HG02623 (cell line): ENCODE measurements around the gene CYB561D1.

Experiments
- ATAC-seq: cut with Tn5 transposase; IDR thresholded peaks from one replicate; pipeline ENCODE4 v1.9.1; 2021; ENCODE audit warnings: moderate library complexity; ENCODE audit not compliant: unreplicated experiment

CYB561D1 gene

DNA sequence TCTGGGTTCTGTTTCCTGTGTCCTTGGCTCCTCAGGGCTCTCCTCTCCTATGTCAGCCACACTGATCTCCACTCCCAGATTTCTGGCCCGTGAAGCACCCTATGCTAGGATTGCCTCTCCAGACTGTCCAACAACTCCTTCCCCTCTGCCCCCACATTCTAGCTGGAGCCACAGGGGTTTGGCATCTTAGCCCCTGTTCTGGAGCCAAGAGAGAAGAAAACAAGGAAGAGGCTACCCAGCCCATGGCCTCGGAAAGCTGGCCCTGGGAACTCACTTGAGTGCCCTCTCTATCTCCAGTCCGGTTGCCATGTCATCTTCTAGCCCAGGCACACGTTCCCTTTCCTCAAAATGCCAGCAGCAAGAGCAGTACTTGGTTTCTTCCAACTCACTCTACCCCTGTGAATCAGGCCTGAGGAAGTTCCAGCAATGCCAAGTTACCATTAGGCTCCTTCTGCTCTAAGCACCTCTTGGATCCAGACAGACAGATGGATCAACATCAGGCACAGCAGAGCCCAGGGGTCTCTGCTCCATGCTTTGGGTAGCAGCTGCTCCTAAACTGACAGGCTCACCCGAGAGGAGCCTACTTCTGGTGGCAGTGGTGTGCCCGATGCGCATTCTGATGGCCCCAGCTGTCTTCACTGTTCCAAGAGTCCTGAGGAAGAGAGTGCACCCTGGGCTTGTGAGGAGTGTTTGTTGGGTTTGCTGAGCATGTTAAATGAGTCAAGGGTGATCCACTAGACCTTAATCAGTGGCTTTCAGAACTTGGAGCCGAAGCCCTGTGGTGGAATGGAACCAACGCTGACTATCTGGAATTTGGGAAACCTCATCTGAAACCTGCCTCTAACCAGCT, 34.2 kb downstream of the CYB561D1 start:
- no peak for ATAC-seq

DNA sequence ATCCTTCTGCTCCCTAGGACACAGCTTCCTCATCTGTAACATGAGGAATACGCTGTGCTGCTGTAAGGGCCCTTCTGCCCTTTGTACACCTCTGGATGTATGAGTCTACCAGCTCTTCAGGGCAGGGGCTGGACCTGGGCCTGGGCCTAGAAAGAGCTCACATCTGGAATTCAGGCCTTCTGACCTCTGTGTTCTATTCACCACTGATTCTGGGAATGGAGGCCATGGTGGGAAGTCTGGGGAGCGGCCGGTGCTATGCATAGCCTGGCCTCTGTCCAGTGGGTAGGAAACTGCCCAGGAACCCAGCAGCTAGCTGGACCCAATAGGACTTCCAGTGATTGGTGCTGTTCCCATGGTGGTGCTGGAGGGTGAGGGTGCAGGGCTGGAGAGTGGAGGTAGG, 34.8 kb downstream of the CYB561D1 start:
- ATAC-seq = no peak

DNA sequence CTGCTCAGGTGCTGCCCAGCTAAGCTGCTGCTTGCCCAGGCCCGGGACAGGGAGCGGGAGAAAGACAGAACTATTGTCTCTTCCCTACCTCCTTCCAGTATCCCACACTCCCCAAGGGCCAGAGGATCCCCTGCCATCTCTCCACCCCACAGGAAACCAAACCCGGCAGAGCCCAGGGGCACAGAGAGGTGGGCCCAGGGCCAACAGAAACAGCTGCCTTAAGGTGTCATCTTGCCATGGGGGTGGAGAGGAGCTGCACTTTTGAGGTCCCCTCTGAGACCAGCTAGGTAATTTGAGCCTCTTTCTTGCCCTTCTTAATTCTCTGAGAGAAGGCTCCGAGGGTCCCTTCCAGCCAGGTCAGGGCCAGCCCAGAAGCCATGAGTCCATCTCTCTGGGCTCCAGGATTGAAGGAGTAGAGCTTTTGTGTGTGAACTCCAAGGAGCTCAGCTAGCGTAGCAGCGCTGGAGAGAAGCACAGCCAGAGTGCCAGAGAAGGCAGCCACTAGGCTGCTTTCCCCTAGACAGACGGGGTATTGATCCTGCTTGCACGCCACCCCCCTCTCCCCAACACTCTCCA, 36.1 kb downstream of the CYB561D1 start:
- no peak for ATAC-seq

DNA sequence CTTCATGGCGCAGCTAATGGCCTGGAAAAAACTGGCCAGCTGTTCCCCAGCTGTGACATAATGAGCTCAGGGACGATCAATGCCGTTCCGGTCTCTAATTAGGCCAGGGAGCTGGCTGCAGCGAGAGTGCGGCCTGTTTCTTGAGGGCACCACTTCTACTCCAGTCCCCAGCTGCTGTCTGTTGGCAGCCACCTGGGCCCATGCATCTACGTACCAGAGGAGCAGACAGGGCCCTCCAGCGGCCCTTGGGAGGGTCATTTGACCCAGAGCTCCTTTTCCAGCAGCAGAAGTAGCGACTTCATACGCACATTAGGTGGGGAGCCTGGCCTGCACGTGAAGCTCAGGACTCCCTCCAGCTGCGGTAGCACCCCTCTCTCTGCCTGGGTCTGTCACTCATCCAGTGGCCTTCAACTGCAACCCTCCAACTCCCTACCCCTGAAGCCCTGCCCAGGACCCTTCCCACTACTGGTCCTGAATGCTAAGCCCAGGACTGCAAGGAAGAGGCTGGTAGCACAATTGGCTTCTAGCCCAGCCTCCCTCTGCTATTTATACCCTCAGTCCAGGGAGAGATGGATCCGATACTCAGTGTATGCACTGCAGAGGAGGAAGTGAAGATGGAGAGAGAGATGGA, 36.7 kb downstream of the CYB561D1 start:
- ATAC-seq = no peak

DNA sequence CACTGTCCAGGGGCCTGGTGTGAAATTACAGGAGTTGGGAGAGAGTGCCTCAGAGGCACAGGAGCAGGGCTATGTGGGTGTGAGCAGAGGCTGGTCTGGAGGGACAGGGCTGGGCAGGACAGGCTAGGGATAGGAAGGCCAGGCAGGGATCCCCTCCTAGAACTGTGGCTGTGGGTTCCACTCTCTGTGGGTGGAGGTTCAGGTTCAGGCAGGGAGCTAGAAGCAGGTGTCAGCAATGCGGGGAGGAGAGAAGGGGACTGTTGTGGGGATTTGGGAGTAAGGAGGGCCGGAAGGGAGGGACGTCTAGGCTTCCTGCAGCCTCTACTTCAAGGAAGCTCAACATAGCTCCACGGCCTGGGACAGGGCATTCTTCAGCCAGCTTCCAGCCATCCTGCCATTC, 37.5 kb downstream of the CYB561D1 start:
- ATAC-seq = no peak

DNA sequence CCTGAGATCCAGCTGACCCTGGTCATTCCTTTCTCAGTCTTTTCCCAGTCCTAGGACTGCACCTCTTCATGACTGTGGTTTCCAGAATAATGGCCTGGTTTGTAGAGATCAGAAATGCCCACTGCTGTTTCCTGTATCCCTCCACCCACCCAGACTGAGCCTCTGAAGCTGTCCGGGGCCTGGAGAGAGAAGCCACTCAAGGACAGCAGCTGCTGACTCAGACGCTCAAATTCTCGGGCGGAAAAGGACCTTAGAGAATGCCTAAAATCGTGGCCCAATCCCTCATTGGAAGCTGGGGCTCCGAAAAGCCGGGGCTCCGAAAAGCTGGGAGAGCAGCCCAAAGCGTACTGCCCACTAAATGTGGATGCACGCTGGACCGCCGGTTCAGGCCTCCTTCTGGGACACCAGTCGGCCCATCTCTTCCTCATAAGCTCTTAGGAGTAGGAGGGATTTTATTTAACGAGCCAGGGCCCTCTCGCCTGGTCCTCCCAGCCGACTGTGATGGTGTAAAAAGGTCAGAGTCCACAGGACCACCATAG, 38.0 kb downstream of the CYB561D1 start:
- ATAC-seq = no peak

DNA sequence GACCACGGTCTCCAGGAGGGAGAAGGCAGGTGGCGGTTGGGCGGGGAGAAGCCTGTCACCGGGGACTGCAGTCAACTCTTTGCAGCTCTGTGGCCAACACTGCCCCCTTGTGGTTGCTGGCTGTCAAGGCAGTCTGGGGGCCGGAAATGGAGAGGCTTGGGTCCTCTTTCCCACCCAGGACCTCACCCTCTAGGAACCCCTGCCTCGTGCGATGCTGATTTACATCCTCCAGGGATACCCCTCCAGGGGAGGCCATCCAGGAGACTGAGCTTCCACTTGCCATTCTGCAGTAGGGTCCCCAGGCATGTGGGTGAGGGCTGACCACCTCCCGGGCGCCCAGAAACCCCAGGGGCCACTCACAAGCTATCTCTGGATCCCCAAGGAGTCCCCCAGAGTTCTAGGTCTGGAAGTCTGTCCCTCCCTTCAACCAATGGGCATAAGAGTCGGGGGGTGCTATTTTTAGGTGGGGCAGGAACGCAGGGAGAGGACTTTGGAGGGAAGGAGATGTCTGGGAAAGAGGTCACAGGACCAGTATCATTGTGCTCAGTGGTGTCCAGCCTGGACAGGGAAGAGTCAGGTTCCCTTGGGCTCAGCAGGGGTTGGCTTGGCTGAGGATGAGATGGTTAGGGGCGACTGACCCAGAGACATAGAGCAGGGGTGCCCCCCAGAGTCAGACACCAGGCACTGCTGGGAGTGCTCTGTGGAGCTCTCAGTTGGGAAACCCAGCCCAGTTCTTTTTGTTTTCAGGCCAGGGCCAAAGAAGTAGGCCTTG, 38.7 kb downstream of the CYB561D1 start:
- peak; percentile 79 for ATAC-seq

DNA sequence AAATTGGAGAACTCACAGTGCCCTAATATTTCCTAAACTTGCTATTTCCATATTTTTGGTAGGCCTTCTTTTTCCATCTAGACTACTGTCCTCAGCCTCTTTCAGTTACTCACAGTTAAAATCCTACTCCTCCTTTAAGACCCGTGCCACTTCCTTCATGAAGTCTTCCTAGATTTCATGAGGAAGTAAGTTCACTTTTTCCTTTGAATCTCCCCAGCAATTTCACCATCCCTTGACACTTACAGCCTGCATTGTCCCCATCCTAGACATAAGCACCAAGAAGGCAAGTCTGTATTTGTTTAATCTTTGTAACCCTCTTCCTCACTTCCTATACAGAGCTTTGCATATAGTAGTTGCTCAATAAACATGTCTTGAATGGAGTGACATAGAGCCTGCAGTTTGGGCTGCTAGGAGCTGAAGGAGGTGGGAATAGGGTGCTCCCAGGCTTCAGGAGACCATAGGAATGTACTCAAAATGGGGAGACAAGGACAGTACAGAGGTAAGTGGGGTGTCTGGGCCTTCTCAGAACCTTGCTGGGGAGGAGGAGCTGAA, 40.5 kb downstream of the CYB561D1 start:
- no peak for ATAC-seq

DNA sequence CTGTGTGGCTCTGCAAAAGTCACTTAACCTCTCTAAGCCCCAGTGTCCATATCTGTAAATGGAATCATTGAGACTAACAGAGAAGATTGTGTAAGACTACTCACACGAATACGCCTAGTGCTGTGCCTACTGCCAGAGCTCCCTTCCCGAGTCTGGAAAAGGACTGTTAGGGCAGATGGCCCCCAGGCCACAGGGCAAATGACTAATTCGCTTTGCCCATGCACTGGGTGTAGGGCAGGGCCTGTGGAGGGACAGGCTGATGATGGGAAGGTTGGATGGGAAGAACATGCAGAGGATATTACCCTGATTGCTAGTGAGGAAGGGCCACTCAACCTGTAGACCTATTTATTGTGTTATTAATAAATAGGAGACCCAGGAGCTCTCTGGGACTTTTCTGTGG, 41.6 kb downstream of the CYB561D1 start:
- ATAC-seq = no peak

DNA sequence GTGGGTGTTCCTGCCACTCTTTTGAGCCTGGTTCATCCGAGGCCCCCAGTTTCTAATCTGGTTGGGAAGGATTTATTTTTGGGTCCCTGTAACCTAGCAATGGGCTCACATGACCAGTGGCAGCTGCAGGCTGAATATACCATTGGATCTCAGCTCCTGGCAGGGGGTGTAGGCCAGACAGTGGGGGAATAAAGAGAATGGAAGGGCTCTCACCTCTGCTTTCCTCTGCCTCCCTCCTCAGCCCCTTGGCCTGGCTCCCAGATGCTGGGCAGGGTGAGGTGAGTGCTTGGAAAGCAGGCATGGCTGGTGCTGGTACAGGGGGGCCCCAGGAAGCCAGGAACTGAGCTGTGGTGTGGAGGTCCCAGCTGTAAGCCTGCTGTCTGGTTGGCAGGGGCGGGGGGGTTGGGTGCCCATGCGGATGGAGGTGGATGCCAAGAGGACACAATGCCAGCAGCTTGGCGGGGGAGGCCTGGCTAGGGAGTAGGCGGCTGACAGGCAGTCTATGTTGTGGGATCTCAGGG, 42.1 kb downstream of the CYB561D1 start:
- ATAC-seq = no peak

DNA sequence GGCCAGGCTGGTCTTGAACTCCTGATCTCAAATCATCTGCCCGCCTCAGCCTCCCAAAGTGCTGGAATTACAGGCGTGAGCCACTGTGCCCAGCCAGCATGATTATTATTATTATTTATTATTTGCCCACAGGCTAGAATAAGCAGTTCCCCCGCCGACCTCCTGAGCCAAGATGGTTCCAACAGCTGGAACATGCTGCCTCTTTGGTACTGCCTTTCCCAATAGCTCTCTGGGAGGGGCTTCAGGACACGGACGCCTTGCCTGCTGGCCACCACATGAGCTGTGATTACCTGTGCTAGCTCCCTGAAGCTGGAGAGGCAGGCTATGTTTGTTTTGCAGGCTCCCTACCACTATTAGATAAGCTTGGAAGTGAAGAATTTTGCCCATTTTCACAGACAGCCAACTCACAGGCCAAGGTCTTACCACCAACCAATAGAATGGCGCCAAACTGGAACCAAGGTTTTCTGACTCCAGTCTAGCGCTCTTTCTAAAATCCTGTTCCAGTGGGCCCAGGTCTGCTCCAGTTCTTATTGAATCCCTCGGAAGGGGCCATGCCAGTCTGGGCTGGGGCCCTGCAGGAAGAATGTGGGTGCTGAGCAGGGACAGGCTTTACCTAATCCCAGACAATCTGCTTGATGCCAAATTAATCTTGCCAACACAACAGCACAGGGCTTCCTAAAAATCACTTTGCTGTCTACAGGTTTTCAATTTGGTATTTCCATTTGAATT, 43.7 kb downstream of the CYB561D1 start:
- no peak for ATAC-seq

DNA sequence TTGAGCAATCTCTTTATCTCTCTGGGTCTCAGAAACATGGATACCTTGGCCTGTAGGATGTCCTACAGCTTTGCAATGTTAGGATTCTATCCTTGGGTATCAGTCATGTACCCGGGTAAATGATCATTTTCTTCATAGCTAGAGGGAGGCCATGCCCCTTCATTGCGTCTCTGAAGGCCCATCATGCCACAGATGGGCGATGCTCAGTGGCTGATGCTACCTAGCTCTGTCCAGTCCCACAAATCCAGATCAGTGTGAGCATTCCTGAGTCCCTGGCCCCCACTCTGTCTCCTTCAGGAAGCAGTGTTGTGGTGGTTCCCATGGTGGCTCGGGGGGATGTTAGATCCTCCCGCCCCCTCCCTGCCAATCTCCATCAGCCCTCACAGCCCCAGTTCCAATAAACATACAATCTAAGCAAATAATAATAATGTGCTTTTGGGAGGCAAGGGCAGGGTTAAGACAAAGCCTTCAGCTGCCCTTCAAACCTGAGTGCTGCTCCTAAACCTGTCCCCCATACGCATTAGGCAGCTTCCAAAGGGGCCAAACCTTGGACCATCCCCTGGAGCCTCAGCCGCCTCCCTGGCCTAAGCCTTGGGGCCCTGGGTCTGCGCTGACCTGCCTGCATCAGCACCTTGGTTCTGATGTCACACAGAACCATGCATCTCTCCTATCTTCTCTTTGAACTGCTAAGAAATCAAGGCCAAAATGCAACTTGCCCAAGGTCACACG, 45.1 kb downstream of the CYB561D1 start:
- no peak for ATAC-seq

DNA sequence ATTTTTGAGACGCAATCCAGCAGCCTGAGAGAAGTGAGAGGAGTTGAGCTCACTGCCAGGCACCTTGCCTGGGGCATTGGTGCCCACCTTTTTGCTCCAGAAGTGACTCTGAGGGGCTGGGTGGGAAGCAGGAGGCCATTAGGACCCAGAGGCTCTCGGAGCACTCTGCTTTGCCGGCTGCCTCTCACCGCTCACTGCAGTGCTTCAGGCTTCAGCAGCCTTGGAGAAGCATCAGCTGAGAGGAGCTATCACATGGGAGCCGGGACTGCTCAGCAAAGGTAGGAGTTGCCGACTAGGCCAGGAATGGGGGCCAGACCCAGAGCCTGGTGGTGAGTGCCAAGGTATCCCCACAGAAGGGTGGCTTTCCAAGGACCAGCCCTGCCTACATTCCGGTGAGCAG, 45.8 kb downstream of the CYB561D1 start, which contains the start of gene GPR61:
TSS of gene GPR61 (plus strand) at position 197 of the 400 bp plus-strand sequence. CDS start 3,151 bp downstream, outside the sequence.
- ATAC-seq = no peak

DNA sequence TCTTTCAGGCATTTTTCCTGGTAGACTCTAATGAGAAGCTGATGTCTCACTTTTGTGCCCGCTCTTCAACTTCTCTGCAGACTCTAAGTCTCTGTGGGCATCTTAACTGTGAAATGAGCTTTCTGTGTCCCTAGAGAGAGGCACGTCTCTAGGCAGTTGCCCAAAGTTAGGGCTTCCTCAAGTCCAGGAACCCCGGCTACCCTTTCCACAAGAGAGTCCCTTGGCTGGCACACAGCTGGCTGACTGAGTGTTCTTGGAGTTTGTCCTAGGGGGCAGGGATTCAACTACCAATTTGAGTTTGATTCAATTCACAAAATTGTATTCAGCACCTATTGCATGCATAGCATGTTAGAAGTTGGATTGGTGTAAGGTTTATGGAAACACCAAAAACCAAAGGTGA, 47.2 kb downstream of the CYB561D1 start:
- no peak for ATAC-seq

DNA sequence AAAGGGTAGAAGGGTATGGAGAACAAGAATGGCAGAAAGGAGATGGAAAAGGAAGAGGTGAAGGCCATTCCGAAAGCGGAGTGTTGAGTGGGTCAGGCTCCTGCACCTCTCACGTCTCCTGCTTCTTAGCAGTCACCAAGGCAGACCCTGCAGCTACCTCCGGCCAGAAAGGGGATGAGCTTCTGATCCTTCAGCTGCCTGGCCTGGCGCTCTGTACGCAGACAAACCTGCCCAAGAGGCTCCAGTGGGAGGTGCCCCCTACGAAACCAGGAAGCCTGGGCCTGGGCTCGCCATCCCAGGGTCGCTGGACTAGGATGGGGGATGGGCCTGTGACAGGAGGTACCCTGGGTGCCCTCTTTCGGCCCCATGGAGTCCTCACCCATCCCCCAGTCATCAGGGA, 48.8 kb downstream of the CYB561D1 start:
- no peak for ATAC-seq

DNA sequence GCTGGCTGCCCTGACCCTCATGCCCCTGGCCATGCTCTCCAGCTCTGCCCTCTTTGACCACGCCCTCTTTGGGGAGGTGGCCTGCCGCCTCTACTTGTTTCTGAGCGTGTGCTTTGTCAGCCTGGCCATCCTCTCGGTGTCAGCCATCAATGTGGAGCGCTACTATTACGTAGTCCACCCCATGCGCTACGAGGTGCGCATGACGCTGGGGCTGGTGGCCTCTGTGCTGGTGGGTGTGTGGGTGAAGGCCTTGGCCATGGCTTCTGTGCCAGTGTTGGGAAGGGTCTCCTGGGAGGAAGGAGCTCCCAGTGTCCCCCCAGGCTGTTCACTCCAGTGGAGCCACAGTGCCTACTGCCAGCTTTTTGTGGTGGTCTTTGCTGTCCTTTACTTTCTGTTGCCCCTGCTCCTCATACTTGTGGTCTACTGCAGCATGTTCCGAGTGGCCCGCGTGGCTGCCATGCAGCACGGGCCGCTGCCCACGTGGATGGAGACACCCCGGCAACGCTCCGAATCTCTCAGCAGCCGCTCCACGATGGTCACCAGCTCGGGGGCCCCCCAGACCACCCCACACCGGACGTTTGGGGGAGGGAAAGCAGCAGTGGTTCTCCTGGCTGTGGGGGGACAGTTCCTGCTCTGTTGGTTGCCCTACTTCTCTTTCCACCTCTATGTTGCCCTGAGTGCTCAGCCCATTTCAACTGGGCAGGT, 49.5 kb downstream of the CYB561D1 start:
- no peak for ATAC-seq

DNA sequence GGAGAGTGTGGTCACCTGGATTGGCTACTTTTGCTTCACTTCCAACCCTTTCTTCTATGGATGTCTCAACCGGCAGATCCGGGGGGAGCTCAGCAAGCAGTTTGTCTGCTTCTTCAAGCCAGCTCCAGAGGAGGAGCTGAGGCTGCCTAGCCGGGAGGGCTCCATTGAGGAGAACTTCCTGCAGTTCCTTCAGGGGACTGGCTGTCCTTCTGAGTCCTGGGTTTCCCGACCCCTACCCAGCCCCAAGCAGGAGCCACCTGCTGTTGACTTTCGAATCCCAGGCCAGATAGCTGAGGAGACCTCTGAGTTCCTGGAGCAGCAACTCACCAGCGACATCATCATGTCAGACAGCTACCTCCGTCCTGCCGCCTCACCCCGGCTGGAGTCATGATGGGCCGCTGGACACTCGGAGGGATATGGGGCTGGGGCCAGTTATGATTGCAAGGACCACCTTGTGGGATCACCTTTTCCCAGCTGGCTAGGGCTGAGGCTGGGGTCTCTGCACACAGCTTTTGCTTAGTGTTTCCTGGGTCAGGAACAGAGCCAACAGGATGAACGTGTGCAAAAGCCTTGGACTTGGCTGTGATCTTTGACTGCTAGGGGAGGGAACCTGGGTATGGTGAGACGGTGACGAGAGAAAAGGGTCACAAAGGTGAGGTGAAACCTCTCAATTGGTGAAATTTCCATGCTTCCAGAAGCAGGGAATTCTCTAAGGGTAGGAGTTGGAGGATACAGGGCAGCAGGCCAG, 50.3 kb downstream of the CYB561D1 start:
- ATAC-seq = no peak
